Left forelimb (tissue), 1 donor: ENCODE measurements around the gene BCL10.
"Not testable (repeated sequence)": the region's sequence is repeated elsewhere in the genome, so short reads cannot be mapped to it uniquely, and the experiment has no call there.

ENCODE experiments used
- DNase-seq: peaks from one replicate; pipeline ENCODE4 v3.0.0-alpha.2; 2018; ENCODE audit warnings: low spot score

BCL10 gene

DNA sequence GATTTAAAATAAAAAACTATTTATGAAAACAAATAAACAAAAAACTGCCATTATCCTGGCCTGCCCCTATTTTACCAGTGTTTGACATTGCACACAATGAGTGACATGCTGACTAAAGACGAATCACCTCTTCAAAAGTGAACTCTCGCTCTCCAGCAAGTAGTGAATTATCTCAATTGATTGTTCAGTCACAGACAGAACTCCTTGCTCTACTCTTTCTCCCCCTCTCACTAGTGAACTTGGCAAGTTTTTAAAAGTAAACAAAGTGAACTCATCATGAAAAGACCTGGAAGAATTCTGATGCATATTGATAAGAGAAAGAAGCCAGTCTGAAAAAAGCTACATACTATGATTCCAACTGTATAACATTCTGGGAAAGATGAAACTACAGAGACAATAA lies 12.3 kb downstream of the BCL10 start:
- no peak for DNase-seq

DNA sequence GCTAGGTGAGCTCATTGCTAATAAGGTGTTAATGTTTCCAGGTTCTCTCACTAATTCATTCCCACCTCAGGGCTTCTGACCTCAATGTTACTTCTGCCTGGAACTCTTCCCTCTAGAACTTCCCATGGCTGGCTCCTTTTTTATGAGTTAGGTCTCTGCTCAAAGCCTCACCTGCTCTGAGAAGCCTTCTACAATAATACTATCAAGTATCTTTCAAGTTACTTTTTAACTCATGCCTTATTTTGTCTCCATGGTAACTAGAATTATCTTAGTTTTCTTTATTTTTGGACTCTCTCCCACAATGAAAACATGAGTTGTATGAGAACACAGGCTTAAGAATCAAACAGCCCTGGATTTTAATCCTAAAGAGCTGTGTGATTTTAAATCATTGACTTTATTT lies 13.4 kb downstream of the BCL10 start:
- DNase-seq = no peak

DNA sequence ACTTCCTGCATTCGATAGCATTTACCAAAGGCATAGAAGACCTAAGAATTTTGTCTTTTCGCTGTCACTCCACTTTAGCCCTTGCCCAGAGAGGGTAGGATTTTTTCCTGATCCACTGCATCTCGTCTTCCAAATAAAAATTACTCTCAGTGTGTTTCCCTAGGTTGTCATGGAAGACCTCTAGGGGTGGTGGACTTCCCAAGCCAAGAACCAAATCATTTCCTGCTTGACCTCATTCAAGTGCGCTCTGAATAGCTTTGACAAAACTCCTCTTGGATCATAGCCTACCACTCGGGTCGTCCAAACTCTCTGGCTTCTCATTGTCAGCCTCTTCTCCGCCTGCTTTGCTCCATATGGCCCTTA lies 16.5 kb downstream of the BCL10 start:
- no peak for DNase-seq

- DNase-seq = peak; percentile 99
These were observed 17.1 kb downstream of the BCL10 start, which contains the start of gene C1orf52 for GRCh38 chr1:85259118-85259911. C1orf52 (minus strand) TSS chr1:85259662; CDS start chr1:85259633, 29 bp downstream.

DNA sequence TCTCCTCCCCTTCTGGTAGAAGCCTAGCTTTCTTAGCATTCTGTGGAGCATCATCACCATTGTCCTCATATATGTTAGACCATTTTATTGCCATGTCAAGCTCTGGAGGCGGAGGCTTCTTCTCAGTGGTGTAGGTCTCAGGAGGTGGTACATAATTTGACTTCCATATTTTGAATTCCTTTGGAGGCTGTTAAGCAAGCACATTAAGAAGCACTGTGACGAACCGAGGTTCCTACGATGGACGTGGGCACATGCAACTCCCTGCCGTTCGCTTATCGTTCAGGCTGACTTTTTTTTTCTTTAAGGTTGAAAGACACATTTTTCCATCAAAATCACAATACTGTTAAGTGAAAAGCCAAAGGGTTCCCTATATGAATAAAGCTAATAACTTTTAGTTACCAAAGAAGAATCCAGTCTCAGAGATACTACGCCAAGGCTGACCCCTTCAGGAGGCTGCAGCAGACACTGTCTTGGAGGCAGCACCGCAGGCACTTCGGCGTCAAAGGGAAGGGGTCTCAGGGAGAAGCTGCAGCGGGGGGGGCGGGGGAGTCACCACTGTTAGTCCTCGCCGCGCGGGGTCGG lies 17.8 kb downstream of the BCL10 start:
- no peak for DNase-seq

- not testable (repeated sequence) for DNase-seq
These were observed 27.4 kb downstream of the BCL10 start for GRCh38 chr1:85249042-85249441.

DNA sequence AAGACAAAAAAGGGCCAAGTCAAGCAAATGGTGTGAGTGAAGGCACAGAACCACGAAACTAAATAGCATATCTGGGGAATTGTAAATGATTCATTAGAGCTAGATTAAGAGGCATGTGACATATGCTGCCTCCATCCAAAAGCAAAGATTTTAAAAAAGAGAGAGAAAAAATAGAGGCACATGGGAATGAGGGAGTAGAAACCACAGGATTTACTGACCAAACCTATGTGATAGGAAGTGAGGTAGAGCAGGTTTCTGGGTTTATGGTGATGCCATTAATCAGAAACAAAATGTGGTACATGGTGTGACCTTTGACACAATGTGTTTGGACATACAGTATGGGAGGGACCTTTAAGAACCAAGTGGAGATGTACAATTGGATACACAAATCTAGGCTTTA lies 30.5 kb downstream of the BCL10 start:
- DNase-seq = no peak

- no peak for DNase-seq
These were observed 31.0 kb downstream of the BCL10 start for GRCh38 chr1:85245456-85245855.

- DNase-seq = no peak
These were observed 32.0 kb downstream of the BCL10 start for GRCh38 chr1:85244271-85245061.

- no peak for DNase-seq
These were observed 33.1 kb downstream of the BCL10 start for GRCh38 chr1:85243372-85243771.

- DNase-seq = no peak
These were observed 35.8 kb downstream of the BCL10 start for GRCh38 chr1:85240643-85241042.

DNA sequence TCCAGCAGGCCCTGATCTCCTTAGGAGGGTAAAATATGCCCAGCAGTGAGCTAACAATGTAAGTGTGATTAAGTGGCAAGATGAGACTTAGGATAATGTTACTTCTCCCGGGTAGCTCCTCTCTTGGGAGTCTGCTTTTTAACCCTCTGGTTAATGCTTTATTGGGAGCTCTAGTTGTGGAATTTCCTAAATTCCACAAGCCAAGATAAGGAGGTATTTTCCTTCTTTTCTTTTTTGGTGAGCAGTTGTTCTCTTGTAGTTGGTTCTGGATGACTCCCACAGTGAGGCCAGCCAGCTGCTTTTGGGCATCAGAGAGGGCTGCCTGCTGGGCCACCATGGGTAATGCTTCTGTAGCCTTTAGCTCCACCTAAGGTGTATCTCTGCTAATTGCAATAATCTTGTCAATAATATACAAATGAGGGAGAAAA lies 36.2 kb downstream of the BCL10 start:
- DNase-seq = no peak

GRCh38 chr1:85237613-85238012 lies 38.8 kb downstream of the BCL10 start:
- no peak for DNase-seq

DNA sequence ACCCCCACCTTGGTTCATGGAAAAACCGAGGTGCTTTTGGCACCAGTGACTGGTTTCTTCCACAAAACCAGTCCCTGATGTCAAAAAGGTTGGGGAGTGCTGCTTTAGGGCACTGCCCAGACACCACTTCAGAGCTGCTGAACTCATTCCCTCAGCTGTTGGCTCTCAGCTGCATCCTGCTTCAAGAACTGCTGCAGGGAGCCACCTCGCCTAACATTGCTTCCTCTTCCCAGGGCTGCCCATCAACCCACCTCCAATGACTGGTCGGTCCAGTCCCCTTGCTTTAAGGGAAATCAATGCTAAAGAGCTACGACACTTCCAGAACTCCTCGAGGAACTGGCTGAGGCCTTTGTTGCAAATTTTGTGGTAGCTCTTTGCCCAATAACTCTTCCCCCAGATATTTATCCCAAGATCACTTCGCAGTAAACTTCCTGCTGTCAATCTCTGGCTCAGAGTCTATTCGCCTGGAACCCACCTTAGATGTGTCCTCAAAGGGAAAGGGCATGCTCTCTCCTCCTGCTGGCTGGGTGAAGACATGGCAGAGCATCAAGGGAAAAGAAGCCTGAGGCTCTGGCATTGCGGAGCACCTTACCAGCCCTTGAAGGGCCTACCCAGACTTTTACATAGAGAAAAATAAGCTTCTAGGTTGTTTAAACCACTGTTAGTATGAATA lies 46.0 kb downstream of the BCL10 start:
- no peak for DNase-seq

- DNase-seq = no peak
These were observed 46.8 kb downstream of the BCL10 start for GRCh38 chr1:85229574-85230097.

GRCh38 chr1:85228972-85229371 lies 47.5 kb downstream of the BCL10 start:
- no peak for DNase-seq

- no peak for DNase-seq
These were observed 50.6 kb downstream of the BCL10 start for GRCh38 chr1:85225624-85226380.

DNA sequence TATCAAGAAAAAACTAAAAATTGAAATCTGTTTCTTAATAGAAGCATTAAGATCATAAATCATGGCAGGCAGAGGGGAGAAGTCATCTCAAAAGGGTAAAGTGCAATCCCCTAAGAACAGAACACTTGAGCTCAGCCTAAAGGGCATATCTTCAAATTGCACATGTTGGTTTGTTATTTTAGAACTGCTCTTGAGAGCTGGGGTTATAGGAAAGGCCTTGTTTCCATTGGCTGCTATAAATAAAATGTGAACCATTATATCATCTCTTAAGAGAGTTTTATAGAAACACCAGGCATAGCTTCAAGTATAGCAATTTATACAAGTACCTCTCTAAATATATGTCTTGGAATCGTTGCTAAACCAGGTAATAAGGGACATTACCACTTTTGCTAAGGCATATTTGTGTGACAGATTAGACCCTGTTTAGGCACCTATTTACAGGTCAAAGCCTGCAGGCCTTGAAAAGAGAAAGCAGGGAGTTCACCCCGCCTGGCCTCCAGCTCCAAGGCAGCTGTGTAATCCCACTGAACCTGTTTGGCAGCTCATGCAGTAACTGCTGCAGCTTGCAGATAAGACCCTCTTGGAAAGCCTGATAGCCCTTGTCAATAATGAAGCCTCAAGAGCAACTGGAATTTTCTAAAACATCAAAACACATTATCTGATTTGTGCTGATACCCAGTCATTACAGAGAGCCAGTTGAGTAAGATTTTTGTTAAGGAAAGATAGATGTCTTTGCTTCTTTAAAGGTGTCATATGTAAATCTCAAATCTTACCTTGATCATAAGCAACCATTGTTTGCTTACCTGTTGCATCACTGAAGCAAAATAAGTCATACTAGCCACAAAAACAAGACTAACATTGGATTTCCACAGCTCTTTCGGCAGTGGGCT lies 51.5 kb downstream of the BCL10 start:
- no peak for DNase-seq

DNA sequence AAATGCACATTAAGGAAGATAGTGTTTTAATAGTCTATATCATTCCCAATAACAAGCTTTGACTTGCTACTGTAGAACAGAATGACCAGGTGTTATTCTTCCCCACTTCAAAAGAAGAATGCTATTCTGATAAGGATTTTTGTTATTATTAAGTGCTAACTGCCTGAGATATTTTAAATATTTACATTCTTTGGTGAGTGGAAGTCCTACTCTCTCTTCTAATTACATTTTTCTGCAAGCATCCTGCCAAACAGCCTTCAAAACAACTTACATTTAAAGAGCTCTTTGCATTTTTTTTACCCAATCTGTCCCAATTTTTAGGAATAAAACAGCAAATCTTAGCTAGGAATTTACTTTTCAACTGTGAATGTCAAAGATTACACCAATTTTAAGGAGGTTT lies 52.1 kb downstream of the BCL10 start:
- no peak for DNase-seq

DNA sequence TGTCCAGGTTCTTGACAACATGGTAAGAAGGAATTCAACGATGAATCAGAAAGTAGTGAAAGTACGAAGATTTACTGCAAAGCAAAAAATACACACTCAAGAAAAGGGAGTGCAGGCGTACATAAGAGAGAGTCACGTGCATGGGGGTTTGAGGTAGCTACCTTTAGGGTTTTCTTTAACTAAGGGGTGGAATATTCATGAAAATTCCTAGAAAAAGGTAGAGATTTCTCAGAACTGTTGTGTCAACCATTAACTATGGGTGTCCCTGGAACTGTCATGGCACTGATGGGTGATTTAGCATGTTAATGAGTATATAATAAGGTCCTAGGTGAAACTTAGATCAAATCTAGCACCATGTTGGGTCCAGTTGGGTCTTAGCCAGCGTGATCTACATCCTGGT lies 53.1 kb downstream of the BCL10 start:
- no peak for DNase-seq
